Sigmoid colon (tissue), 4 donors: Measurements from ENCODE around the gene CAB39L.

Source experiments
- EP300 ChIP-seq, 4 donors: sonication (generic); formaldehyde crosslinking; IDR thresholded peaks; one replicate each; pipeline ENCODE4 v1.6.1; 2017; ENCODE audit warnings: antibody characterized with exemption in 4 of 4
- POLR2A ChIP-seq, 2 donors: fragments of 450-650 bp; IDR thresholded peaks; one replicate each; pipeline ENCODE4 v1.6.1; 2016; ENCODE audit warnings: antibody characterized with exemption in 2 of 2, mild to moderate bottlenecking in 2 of 2, moderate library complexity in 2 of 2
- TF ChIP-seq, protein P1 (sequence below), 4 experiments: fragments of 450-650 bp in 3 of 4; fragments of 200-600 bp in 1 of 4; IDR thresholded peaks; one replicate each; pipeline ENCODE4 v1.5.1; 2016 to 2019; ENCODE audit warnings: antibody characterized with exemption in 4 of 4, mild to moderate bottlenecking in 3 of 4, moderate library complexity in 2 of 4

DNA sequence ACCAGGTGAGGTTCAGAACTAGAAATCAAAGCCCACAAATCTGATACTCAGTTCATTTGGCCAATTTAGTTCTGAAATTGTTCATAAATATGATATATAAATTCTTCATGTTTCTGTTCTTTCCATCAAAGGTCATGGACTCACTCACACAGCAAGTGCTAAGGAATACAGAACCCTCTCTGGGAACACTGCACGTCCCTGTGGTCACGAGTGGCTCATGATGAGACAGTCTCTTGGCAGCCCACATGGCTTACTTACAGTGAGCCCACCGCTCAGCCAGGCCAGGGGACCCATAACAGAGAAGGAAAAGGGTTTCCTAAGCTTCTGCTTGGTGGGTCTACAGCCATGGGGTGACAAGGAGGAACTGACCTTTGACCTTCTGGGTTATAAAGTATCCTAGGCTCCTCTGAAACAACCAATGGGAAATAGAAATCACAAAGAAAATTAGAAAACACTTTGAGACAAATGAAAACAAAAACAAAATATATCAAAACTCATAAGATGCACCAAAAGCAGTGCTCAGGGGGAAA, 128.8 kb downstream of the CAB39L start:
- TF ChIP-seq, protein P1, sequence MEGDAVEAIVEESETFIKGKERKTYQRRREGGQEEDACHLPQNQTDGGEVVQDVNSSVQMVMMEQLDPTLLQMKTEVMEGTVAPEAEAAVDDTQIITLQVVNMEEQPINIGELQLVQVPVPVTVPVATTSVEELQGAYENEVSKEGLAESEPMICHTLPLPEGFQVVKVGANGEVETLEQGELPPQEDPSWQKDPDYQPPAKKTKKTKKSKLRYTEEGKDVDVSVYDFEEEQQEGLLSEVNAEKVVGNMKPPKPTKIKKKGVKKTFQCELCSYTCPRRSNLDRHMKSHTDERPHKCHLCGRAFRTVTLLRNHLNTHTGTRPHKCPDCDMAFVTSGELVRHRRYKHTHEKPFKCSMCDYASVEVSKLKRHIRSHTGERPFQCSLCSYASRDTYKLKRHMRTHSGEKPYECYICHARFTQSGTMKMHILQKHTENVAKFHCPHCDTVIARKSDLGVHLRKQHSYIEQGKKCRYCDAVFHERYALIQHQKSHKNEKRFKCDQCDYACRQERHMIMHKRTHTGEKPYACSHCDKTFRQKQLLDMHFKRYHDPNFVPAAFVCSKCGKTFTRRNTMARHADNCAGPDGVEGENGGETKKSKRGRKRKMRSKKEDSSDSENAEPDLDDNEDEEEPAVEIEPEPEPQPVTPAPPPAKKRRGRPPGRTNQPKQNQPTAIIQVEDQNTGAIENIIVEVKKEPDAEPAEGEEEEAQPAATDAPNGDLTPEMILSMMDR (IDR thresholded peaks at IDR 0.05) = no peak
- TF ChIP-seq POLR2A (IDR thresholded peaks at IDR 0.05) (no peak), EP300 (IDR thresholded peaks at IDR 0.05) (no peak)
